ENCODE measurements around the gene OSBPL10.

- TF ChIP-seq, protein P1, sequence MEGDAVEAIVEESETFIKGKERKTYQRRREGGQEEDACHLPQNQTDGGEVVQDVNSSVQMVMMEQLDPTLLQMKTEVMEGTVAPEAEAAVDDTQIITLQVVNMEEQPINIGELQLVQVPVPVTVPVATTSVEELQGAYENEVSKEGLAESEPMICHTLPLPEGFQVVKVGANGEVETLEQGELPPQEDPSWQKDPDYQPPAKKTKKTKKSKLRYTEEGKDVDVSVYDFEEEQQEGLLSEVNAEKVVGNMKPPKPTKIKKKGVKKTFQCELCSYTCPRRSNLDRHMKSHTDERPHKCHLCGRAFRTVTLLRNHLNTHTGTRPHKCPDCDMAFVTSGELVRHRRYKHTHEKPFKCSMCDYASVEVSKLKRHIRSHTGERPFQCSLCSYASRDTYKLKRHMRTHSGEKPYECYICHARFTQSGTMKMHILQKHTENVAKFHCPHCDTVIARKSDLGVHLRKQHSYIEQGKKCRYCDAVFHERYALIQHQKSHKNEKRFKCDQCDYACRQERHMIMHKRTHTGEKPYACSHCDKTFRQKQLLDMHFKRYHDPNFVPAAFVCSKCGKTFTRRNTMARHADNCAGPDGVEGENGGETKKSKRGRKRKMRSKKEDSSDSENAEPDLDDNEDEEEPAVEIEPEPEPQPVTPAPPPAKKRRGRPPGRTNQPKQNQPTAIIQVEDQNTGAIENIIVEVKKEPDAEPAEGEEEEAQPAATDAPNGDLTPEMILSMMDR (conservative IDR thresholded peaks at IDR 0.05; ENCODE audit: low read length) = no peak
- TF ChIP-seq EZH2phosphoT487 (IDR thresholded peaks at IDR 0.05; ENCODE audit: borderline replicate concordance) = no peak
Measured at GRCh38 chr3:31777887-31778286, 203.2 kb downstream of the OSBPL10 start.

Data from Loucy (cell line).